PC-9 (cell line): ENCODE results near the gene CPEB1.
"Not testable (repeated sequence)": the region's sequence is repeated elsewhere in the genome, so short reads cannot be mapped to it uniquely, and the experiment has no call there.

ENCODE experiments used
- CTCF ChIP-seq: fragments of 200-600 bp; sonication (generic); conservative IDR thresholded peaks from 2 replicates; pipeline ENCODE4 v1.6.1; 2017; ENCODE audit warnings: mixed run types, antibody characterized with exemption, mild to moderate bottlenecking, moderate library complexity
- EZH2 ChIP-seq: fragments of 200-600 bp; sonication (generic); IDR thresholded peaks from 2 replicates; pipeline ENCODE4 v1.8.0; 2017; ENCODE audit warnings: antibody characterized with exemption, low read depth

GRCh38 chr15:82513587-82513986, 133.6 kb downstream of the CPEB1 start:
- not testable (repeated sequence) for TF ChIP-seq CTCF, EZH2
